Stimulated activated CD8-positive, alpha-beta memory T cell treated with anti-CD3 and anti-CD28 coated beads, Interleukin-7, amount 100 ng/mL, for 4 hours (primary cell): ENCODE data around the gene ANKRD39.

ENCODE experiments used
- DNase-seq, 2 donors: peaks; one replicate each; pipeline ENCODE4 v3.0.0-alpha.2; 2020; ENCODE audit warnings: low read depth in 2 of 2

ANKRD39 gene

DNA sequence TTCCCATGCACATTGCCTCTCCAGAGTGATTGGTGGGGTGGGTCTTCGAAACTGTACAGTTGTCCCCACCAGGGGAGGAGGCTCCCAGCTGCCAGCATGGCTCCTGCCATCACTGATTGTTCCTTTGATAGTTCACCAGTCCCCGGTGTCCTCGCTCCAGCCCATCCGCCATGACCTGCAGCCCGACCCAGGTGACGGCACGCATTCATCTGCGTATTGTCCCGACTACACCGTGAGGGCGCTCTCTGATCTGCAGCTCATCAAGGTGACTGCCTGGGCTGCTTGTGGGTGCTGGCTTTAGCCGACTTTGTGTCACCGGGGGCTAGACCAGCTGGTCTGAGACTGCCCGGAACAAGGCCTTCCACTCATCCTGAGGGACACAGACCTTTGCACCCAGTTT lies 29.4 kb downstream of the ANKRD39 start:
- DNase-seq: no peak

DNA sequence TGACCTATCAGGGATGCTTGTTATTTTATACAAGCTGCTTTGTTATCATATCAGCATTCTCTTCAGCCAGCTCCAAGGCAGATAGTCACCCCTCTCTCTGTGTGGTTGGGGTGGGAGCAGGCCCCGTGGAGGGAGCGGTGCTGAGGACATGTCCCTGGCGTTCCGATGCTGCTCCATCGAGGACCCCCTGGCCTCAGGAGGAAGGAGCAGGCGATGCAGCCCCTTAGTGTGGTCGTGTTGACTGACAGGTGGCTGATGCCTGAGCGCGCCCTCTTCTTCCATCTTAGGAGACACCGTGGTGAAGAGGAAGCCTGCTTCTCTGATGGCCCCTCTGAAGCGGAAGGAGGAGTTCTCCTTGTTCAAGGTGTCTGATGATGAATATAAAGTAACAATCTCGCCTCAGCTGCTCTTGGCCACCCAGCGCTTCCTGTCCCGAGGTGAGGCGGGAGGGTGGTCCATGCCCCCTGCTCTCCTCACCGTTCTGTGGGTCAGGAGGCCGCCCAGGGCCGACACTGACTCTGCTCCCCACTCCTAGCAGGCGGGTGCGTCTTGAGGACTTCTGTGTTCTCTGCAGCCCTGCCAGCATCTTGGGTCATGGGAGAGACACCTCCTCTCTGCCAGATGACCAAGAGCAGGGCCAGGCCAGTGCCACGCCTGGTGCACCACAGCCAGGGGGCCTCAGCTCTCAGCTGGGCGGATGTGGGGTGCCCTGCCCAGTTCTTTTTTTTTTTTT lies 31.1 kb downstream of the ANKRD39 start:
- no peak for DNase-seq

DNA sequence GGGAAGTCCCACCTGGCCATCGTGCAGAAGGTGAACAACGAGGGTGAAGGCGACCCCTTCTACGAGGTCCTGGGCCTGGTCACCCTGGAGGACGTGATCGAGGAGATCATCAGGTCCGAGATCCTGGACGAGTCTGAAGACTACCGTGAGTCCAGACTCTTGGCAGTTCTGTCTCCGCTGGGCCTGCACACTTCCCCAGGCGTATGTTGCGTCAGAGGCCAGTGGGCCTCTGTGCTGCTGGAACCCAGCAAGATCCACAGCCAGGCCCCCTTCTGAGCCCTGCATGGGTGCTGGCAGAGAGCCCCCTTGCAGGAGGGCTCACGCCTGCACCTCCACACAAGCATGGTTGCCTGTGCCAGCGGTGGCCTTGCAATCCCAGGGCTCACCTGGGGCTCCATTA lies 32.8 kb downstream of the ANKRD39 start:
- no peak for DNase-seq

DNA sequence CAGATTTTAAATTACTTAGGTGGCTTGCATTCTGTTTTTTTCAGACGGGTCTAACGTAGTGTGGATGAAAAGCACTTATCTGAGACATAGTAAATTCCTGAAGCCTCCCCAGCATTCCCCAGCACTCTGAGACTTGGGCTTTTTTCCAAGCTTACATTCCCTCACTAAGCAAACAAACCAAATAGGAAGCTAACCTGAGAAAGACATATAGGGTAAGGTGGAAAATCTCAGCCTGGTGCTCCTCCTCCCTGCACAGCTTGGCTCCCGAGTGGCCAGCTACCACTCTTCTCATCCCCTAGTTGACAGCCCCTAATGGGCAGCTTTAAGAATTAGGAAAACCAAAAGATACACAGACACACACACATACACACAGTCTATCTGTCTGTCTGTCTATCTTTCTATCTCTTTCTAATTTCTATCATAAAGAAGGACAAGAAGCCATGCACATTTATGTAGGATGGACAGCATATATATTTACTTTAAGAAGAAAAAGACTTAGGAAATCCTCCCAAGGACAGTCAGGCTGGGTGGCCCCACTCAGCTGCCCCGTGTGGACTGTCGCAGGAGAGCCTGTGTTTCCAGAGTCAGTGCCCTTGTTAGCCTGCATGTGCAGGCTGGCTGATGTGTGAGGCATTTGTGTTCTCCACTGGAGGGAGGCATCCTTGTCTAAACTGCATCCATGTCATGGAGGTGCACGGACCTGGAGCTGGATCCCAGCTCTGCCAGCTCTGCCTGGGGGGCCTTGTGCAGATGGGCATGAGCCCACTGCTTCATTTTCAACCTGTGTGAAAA lies 33.5 kb downstream of the ANKRD39 start:
- no peak for DNase-seq

DNA sequence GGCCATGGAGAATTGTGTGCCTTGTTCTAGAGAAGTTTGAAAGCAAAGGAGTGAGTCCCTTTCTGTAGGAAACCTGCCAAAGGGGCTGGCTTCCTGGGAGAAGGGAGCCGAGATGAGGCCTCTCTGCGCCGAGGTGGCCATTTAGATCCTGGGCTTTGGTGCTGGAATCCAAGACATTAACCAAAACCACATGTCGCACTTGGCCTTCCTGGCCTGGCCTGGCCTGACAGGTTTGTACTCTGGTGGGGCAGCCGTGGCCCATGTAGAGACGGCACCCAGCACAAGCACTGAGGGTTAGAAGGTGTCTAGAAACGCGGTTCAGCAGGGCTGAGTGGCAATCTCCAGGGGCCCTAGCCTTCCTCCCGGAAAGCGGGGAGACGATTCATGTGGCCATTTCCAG lies 34.6 kb downstream of the ANKRD39 start:
- DNase-seq: no peak

DNA sequence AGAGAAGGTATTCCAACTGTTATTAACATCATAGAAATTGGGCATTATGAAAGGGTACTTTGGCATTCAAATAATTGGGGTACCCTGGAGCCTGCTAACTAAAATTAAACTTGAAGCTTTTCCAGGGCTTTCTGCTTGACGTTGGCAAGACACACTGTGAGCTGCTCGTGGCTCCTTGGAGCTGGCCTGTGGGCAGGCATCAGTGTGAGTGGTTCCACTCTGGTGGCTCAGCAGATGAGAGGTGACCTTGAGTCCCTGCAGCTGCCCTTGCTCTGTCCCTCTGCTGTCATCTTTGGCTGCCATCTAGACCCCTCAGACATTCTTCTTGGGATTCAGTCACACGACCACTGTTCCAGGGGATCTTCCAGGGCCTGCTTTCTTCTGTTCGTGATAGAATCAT lies 35.0 kb downstream of the ANKRD39 start:
- no peak for DNase-seq

DNA sequence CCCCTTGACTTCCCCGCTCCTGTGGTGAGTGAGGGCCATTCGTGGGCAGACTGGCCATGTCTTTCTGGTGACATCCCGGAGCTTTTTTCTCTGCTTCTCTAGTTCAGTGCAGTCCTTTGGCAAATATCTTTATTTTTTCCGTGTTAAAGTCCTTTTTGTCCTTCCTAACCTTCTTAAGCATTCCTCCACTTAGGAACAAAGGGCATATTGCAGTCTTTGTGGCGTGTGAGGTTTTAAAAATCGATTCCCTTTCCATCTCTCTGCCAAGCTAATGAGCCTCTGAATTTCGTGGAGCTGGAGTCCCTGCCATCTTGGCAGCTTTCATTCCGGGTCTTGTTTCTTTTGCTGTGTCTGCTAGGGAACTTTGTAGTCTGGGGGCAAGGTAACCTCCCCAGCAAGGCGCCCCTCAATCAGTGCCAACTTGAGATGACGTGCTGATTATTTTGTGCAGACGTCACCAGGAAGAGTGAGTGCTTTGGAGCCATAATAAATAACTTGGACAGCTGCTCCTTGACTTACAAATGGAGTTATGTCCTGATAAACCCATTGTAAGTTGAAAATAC lies 36.6 kb downstream of the ANKRD39 start:
- DNase-seq: no peak

DNA sequence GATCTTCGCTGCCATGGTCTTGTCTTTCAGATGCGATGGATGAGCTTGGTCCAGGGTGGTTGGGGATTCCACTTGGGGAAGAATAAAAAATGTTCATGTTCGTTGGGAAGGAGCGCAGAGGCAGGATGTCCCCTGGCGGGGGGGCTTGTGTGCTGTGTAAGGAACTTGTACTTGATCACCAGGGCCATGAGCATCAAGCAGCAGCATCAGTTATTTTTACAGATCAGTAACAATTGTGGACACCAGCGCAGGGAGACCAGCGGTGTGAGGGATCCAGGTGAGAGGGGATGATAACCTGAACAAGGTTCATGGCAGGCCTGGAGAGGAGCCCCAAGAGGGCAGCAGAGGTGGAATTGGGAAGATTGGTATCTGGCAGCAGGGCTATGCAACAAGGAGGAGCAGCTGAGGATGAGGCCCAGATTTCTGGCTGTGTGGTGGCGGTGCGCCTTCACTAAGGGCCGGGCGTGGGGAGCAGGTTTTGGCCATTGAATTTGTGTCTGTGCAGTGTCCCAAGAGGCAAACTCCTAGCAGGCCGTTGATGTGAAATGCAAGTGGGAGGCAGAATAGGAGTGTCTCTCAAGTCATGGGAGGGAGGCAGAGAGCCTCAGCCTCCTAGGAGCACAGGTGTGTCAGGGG lies 37.8 kb downstream of the ANKRD39 start:
- DNase-seq: no peak

DNA sequence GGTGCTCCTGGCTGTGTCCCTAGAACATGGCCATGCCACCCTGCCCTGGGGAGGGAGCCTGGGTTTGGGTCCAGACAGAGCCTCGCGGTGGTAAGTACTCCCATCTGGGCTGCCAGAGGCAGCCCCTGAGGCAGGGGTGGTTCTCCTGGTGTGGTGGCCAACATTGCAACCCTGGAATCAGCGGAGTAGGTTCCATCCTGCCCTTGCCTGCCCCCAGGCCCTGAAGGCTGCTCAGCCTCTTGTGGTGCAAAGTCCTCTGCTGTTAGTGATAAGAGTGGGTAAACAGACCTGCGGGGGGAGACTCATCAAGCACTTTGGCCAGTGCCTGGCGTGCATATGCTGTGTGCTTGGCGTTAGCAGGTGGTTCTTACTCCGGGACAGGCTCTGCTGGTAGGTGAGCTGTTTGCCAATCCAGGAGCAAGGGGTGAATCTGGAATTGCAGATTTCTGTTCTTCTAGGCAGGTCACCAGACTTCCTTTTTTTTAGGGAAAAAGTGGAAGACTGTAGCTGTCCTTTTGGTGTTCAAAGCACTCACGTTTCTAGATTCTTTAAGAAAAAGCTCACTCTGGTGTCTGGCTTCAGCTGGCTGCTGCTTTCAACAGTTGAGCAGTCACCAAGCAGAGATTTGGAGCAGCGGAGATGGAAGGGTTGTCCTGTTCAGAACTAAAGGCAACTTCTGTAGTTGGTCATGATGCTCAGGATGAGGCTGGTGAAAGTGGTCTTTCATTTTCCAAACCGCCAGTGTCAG lies 38.5 kb downstream of the ANKRD39 start:
- no peak for DNase-seq

DNA sequence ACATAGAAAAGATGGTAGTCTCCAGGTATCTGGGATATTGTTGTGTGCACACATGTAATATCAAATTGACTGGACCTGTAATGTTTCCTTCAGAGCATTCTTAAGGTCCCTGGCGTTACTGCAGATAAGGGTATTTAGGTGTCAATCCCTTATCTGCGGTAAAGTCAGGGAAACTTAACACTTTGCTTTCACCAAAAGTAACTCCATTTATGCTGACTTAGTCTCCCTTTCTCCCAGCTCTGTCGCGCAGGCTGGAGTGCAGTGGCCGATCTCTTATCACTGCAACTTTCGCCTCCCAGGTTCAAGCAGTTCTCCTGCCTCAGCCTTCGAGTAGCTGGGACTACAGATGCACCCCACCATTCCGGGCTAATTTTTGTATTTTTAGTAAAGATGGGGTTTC lies 39.9 kb downstream of the ANKRD39 start:
- no peak for DNase-seq

DNA sequence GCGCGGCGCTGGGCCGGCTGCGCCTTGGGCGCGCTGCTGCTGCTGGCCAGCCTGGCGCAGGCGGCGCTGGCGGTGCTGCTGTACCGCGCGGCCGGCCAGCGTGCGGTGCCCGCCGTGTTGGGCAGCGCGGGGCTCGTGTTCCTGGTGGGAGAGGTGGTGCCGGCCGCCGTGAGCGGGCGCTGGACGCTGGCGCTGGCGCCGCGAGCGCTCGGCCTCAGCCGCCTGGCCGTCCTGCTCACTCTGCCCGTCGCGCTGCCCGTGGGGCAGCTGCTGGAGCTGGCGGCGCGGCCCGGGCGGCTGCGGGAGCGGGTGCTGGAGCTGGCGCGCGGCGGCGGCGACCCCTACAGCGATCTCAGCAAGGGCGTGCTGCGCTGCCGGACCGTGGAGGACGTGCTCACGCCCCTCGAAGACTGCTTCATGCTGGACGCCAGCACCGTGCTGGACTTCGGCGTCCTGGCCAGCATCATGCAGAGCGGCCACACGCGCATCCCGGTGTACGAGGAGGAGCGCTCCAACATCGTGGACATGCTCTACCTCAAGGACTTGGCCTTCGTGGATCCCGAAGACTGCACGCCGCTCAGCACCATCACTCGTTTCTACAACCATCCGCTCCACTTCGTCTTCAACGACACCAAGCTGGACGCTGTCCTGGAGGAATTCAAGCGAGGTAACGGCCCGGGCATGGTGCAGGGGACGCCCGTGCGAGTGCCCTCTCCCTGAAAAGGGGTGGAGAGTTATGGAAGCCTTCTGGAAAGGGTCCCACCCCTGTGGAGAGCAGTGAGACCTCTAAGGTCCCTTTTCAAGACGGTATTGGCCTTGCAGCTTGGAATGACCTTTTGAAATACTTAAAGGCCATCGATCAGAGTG lies 40.7 kb downstream of the ANKRD39 start:
- no peak for DNase-seq

DNA sequence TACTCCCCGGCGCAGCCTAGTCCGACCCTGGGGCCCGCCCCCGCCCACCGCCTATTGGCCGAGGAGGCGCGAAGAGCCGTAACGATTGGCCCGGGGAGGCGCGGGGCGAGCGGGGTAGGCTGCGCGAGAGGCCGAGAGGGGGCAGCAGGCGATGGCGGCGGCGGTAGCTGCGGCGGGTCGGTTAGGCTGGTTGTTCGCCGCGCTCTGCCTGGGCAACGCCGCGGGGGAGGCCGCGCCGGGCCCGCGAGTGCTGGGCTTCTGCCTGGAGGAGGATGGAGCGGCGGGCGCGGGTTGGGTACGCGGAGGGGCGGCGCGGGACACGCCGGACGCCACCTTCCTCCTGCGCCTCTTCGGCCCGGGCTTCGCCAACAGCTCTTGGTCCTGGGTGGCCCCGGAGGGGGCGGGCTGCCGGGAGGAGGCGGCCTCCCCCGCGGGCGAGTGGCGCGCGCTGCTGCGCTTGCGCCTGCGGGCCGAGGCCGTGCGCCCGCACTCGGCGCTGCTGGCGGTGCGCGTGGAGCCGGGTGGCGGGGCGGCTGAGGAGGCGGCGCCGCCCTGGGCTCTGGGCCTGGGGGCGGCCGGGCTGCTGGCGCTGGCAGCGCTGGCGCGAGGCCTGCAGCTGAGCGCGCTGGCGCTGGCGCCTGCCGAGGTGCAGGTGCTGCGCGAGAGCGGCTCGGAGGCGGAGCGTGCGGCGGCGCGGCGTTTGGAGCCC lies 41.5 kb downstream of the ANKRD39 start, which contains the start of gene CNNM3:
TSS of gene CNNM3 (plus strand) at position 142 of the 709 bp plus-strand sequence. CDS start at position 152, 10 bp downstream.
- DNase-seq: peak; percentile 85 to 96

DNA sequence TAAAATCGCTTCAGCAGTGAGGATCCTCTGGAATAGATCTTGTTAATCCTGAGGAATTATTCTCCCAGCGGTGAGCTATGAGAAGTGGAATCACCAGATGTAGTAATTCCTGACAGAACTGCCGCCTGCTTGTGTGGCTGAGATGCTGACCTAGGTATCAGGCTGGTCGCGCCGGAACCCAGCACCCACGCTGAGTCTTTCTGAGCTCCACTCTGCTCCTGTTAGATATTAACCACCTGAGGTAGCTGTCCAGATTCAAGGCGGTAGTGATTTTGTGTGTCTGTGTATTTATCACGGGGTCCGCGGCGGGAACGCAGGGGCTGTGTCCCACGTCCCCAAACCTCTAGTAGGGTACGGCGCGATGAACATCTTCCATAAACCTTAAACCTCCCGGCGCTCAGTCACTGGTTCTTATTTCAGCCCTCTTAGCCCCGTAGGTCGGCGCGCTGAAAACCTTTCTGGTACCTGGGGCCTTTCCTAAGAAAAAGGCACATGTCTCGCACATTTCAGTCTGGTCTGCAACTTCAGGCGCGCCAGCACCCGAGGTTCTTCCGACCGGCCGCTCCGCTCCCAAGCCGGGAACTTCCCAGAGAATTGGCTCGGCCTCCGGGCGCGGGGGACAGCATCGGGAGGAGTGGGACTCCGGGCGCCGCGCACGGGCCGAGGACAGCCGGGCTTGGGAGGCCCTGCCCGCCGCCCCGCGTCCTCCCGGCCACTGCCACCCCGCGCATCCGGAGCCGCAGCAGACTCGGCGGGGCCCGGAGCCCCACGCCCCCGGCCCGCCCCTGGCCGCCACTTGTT lies 42.3 kb downstream of the ANKRD39 start:
- DNase-seq: no peak

DNA sequence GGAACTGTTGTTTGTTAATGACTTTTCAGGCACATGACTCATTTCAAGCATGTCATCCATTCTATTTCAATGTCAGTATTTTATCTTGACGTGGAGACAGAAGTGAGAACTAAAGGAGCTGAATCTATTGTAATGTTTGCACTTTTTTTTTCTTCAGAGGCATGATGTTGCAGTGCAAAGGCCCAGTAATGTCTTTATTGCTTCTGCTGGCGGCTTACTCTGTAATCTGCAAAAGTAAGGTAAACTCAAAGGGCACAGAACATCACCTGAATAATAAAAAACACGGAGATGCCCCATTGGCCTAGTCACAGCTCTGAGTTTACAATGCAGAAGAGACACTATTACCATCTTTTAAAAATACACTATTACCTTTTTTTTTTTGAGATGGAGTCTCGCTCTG lies 44.2 kb downstream of the ANKRD39 start:
- DNase-seq: no peak

DNA sequence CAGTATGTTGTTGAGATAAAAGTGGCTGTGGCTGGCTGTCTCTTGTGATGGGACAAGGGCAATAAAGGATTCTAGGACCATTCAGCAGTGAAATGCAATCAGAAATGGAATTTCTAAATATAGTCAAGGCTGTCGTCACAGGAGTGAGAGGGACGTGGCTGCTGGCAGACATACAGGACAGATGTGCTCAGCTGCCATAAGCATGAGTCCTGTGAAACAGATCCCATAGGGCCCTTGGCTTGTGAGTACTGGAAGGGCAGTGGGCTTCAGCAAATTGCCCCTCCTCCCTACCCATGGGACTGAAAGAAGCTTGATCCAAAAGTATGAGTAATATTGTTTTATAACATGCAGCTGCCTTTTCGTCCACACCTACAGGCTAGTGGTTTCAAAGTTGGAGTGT lies 45.9 kb downstream of the ANKRD39 start:
- DNase-seq: no peak

DNA sequence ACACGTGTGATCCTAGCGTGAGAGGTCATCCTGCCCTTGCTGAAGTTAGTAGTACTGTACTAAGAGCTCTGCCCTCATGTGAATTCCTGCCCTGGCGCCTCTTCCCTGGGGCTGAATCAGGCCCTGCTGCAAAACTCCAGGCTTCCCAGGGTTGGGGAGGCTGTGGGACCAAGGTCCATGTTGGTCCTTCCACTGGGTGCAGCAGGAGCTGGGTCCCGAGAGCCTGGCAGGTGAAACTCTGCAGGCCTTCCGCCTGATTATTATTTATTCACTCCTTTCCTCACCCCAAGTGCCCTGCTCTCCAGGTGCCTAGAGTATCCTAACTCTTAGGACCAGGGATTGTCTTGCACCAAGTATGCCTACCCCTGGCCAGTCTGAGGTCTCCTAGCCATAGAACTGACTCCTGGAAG lies 47.0 kb downstream of the ANKRD39 start:
- DNase-seq: no peak

DNA sequence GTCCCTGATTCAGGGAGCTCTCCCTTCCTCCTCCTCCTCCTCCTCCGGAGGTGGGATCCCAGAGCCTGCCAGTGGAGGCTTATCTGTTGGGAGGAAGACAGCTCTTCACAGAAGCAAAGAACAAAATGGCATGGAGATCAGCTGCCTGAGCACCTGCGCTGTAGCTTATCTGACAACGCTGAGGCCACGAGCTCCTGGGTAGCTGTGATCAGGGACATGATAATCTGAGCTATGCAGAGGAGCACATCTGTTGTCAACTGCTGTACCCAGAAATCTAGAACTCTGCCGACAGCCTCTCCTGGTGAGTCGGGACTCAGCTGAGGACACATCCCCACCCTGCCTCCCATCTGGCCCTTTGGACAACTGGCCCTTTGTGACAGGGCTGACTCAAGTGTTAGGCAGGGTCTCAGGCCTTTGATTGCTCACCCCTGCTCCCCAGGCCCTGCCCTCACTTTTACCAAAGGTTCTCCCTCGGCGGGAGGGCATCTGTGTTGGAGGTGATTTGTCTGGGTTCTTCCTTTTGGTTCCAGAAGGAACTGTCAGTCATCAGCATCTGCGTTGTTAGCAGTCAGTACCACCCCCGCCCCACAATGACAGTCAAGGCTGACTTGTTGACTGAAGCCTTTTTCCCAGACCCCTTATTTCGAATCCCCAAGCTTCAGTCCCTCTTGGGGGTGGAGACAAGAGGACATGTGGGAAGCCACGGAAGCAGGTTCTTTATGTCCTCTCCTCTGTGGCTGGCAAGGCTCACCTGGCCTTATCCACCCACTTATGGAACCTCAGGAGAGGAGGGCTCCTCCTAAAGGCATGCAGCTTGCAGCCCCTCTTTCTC lies 47.6 kb downstream of the ANKRD39 start:
- DNase-seq: no peak

DNA sequence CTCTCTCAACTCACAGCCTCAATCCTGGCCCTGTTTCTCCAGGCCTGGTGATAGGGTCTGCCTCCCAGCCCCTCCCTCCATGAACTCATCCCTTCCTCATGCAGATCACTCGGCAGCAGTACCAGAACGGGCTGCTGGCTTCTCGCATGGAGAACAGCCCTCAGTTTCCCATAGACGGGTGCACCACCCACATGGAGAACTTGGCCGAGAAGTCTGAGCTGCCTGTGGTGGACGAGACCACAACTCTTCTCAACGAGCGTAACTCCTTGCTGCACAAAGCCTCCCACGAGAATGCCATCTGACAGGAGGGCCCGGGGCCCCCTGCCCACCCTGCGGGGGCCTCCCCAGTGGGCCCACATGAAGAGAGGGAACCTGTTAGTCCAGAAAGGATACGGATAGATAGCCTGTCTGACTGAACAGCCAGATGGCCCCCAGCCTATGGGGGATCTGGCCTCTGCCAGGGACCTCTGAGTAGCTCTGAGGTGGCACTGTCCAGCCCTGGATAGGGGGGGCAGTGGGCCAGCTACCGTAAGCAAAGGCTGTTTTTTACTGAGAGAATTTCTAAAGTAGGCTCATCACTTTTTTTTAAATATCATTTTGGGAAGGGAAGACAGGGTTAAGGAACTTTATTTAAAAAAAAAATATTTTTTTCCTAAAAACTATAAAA lies 48.5 kb downstream of the ANKRD39 start:
- no peak for DNase-seq
